Measurements from ENCODE around the gene ESPNL. TPM values are rescaled to one million over a fixed set of nuclear protein-coding genes. Genes with fewer than 3 reads are reported as not detected.
"Not testable (repeated sequence)": the region's sequence is repeated elsewhere in the genome, so short reads cannot be mapped to it uniquely, and the experiment has no call there.

Gene ESPNL
- 0.16 and 0.40 TPM in 2 replicates for total RNA-seq
- long read RNA-seq: 0 reads

DNA sequence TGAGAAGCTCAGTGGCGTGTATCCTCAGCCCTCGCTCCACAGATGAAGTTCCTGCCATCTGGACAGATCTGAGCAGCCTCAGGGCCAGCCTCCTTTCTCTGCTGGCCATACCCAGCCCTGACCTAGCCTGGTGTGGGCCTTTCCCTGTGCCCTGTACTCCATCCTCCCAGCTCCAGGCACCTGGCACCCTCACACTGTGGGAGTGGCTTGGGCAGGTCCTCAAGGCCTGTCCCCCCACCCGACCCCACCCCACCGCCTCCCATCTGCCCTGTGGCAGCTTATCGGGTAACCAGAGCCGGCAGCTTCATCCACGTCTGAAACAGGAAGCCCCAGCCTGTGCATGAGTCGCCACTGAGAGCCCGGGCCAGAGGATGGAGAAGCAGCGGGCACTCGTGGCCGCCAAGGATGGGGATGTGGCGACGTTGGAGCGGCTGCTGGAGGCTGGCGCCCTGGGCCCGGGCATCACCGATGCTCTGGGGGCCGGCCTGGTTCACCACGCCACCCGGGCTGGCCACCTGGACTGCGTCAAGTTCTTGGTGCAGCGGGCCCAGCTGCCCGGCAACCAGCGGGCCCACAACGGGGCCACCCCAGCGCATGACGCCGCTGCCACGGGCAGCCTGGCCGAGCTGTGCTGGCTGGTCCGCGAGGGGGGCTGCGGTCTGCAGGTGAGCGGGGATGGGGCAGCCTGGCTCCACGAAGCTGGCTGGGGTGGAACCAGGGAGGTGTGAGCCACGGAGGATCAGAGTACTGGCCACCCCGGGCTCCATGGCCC, at the start of gene ESPNL:
ESPNL (plus strand) TSS at position 292 of the 772 bp plus-strand sequence; CDS start at position 372, 80 bp downstream.
- Mint-ChIP-seq H3K4me1 (peaks cover 12% of the 10 kb centered on the region), H3K27me3 (ENCODE audit: low read depth) (no peaks in the 10 kb centered on the region), H3K27ac (ENCODE audit: unreplicated experiment) (peak within 1 kb of the TSS; percentile 75), H3K9me3 (no peaks in the 10 kb centered on the region), H3K36me3 (ENCODE audit: low read depth) (peaks cover under 1% of the 10 kb centered on the region), H3K4me3 (peak within 1 kb of the TSS; percentile 25)
- TF ChIP-seq CTCF (conservative IDR thresholded peaks at IDR 0.05): no peak
- DNase-seq (ENCODE audit: low read depth, low spot score): no peak

DNA sequence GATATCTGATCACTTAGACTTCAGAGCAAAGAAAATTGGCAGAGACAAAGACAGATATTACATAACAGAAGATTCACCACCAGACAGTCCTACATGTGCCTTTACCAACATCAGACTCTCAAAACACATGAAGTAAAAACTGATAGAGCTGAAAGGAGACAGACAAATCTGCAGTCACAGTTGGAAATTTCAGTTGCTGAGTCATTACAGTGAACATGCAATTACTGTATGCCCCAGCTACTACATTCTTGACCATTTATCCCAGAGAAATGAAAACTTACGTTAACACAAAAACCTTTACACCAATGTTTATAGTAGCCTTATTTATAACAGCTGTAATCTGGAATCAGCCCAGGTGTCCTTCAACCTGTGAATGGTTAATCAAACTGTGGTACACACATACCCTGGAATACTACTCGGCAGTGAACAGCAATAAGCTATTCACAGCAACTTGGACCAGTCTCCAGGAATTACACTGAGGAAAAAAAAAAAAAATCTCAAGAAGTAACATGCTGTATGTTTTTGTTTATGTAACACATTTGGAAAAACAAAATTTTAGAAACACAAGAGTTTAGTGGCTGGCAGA, 46.9 kb upstream of the ESPNL start:
- TF ChIP-seq CTCF (conservative IDR thresholded peaks at IDR 0.05): no peak
- peaks cover 3% of the 10 kb centered on the region for H3K9me3 Mint-ChIP-seq
- H3K4me1 Mint-ChIP-seq: no peaks in the 10 kb centered on the region
- no peak overlapping the region for H3K4me3 Mint-ChIP-seq
- peaks cover 5% of the 10 kb centered on the region for H3K36me3 Mint-ChIP-seq (ENCODE audit: low read depth)
- peaks cover 2% of the 10 kb centered on the region for H3K27me3 Mint-ChIP-seq (ENCODE audit: low read depth)
- DNase-seq (ENCODE audit: low read depth, low spot score): no peak
- H3K27ac Mint-ChIP-seq (ENCODE audit: unreplicated experiment): no peak overlapping the region

DNA sequence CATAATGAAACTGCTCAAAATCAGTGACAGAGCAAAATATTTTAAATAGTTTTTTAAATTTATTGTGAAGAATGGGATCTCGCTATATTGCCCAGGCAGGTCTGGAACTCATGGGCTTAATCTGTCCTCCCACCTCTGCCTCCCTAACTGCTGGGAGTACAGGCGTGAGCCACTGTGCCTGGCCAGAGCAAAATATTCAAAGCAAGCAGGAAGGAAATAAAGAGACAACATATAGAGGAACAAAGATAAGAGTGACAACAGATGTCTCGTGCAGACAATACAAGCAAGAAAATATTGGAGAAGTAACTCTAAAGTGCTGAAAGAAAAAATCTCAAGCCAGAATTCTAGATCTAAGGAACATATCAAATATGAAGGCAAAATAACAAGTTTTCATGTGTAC, 44.3 kb upstream of the ESPNL start:
- TF ChIP-seq CTCF (conservative IDR thresholded peaks at IDR 0.05): no peak

DNA sequence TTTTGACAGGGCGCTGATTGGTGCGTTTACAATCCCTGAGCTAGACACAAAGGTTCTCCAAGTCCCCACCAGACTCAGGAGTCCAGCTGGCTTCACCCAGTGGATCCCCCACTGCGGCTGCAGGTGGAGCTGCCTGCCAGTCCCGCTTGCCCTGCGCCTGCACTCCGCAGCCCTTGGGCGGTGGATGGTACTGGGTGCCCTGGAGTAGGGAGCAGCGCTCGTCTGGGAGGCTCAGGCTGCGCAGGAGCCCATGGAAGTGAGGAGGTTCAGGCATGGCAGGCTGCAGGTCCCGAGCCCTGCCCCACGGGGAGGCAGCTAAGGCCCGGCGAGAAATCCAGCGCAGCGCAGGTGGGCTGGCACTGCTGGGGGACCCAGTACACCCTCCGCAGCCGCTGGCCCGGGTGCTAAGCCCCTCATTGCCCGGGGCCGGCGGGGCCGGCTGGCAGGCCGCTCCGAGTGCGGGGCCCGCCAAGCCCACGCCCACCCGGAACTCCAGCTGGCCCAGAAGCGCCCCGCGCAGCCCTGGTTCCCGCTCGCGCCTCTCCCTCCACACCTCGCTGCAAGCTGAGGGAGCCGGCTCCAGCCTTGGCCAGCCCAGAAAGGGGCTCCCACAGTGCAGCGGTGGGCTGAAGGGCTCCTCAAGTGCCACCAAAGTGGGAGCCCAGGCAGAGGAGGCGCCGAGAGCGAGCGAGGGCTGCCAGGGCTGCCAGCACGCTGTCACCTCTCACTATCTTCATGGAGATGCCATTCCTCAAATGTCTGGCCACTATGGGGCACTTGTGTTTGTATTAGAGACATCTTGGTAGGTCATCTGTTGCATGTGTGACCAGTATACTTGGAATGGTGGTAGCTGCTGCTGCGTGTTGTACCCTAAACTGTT, 42.2 kb upstream of the ESPNL start:
- H3K36me3 Mint-ChIP-seq (ENCODE audit: low read depth); DNase-seq (ENCODE audit: low read depth, low spot score); H3K27ac Mint-ChIP-seq (ENCODE audit: unreplicated experiment); H3K9me3 Mint-ChIP-seq; H3K27me3 Mint-ChIP-seq (ENCODE audit: low read depth): not testable (repeated sequence)
- peaks cover 26% of the 10 kb centered on the region for H3K4me1 Mint-ChIP-seq
- H3K4me3 Mint-ChIP-seq: peak overlapping the region; percentile 67

More for the DNA sequence above, 44.3 kb upstream of the ESPNL start:
- Mint-ChIP-seq H3K27me3 (ENCODE audit: low read depth) (peaks cover 2% of the 10 kb centered on the region), H3K4me1 (peaks cover 11% of the 10 kb centered on the region), H3K36me3 (ENCODE audit: low read depth) (peaks cover 8% of the 10 kb centered on the region), H3K27ac (ENCODE audit: unreplicated experiment) (no peak overlapping the region), H3K9me3 (peaks cover 8% of the 10 kb centered on the region), H3K4me3 (peak overlapping the region; percentile 38)
- DNase-seq (ENCODE audit: low read depth, low spot score): no peak

DNA sequence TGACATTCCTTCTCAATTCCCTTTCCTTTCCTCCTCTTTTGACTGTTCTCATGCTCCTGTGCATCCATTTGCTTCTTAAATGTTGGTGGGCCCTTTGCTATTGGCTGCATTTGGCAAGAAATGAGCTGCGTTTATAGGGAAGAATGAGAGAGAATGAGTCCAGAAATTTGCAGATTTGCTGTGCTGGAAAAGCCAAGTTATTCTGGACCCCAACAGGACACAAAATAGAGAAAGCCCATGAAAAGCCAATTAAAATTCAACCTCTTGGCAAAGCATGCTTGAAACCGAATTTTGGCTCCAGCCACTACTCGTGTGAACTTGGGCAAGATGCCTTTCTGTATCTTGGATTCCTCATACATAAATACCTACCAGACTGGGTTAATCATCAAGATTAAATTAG, 40.6 kb upstream of the ESPNL start:
- no peak for DNase-seq (ENCODE audit: low read depth, low spot score)
- Mint-ChIP-seq H3K27me3 (ENCODE audit: low read depth) (peaks cover 2% of the 10 kb centered on the region), H3K27ac (ENCODE audit: unreplicated experiment) (no peak overlapping the region), H3K9me3 (peaks cover 5% of the 10 kb centered on the region), H3K36me3 (ENCODE audit: low read depth) (peaks cover 13% of the 10 kb centered on the region), H3K4me3 (peak overlapping the region; percentile 91), H3K4me1 (peaks cover 38% of the 10 kb centered on the region)
- TF ChIP-seq CTCF (conservative IDR thresholded peaks at IDR 0.05): no peak

Data from neural crest cell (in vitro differentiated cells).